HG03354 (cell line): ENCODE results near the gene PAK1IP1.
"Not testable (repeated sequence)": the region's sequence is repeated elsewhere in the genome, so short reads cannot be mapped to it uniquely, and the experiment has no call there.

ENCODE experiments used
- ATAC-seq: cut with Tn5 transposase; IDR thresholded peaks from one replicate; pipeline ENCODE4 v1.9.1; 2021; ENCODE audit warnings: mild to moderate bottlenecking; ENCODE audit not compliant: unreplicated experiment, poor library complexity, severe bottlenecking

PAK1IP1 gene

GRCh38 chr6:10736731-10737130 is 42.0 kb downstream of the PAK1IP1 start:
- no peak for ATAC-seq

GRCh38 chr6:10740061-10740460 is 45.3 kb downstream of the PAK1IP1 start:
- ATAC-seq, result no peak

GRCh38 chr6:10741643-10742042 is 46.9 kb downstream of the PAK1IP1 start:
- ATAC-seq, result not testable (repeated sequence)

- ATAC-seq, result no peak
These were observed 47.5 kb downstream of the PAK1IP1 start for GRCh38 chr6:10742251-10742650.

GRCh38 chr6:10743515-10743914 is 48.7 kb downstream of the PAK1IP1 start:
- no peak for ATAC-seq

GRCh38 chr6:10745116-10745515 is 50.3 kb downstream of the PAK1IP1 start:
- no peak for ATAC-seq

GRCh38 chr6:10746915-10747250 is 52.1 kb downstream of the PAK1IP1 start:
- ATAC-seq, result no peak

DNA sequence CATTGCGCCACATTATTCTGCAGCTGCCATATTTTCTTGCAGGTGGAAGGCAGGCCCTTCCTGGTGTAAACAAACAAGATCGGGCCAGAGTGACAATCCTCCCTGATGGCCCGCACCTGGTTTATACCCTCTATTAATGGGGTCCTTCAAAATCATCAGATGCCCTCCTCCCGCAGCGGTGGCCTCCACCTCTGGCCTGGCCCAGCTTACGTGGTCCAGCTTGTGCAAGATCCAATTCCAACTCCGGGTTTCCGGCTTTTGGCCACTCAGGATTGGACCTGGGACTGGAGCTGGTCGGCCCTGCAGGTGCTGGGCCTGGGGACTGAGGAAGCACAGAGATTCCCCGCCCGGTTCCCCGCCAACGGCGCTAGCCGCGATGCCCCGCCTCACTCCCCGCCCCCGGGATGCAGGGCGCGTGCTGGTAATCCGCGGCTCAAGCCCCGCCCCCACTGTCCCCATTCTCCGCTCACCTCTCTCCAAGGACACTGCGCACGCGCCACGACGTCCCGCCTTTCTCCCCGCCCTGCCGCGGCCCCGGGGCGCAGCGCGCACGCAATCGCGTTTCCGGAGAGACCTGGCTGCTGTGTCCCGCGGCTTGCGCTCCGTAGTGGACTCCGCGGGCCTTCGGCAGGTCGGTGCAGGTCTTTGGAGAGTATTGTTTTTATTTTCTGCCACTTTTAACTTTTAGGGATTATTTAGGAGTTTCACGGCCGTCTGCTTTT is 52.6 kb downstream of the PAK1IP1 start, which contains the start of gene TMEM14B:
Gene TMEM14B (plus strand): TSS at position 555 of the 722 bp plus-strand sequence. CDS start 1,441 bp downstream, outside the sequence.
- ATAC-seq, result peak; percentile 97

GRCh38 chr6:10749734-10750133 is 55.0 kb downstream of the PAK1IP1 start:
- ATAC-seq, result no peak

GRCh38 chr6:10750568-10750967 is 55.8 kb downstream of the PAK1IP1 start:
- not testable (repeated sequence) for ATAC-seq

DNA sequence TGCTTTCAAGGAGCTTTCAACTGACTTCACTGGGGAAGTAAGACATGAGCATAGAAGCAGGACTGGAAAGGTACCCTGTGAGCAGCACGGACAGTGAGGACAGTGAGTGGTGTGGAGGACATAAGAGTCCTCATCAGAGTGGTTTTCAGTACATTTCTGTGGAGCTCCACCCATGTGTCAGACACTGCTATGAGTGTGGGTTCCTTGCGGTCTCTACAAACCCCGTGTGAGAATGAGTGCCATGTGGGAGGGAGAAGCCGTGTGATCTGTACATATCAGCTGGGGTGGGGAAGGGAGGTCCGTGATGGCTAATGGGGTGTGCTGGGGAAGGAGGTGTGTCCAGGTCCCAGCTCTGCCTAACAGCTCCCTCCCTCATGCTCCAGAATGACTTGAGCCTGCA is 57.0 kb downstream of the PAK1IP1 start:
- ATAC-seq, result not testable (repeated sequence)

- ATAC-seq, result no peak
These were observed 61.3 kb downstream of the PAK1IP1 start for GRCh38 chr6:10756085-10756484.
